Nephron (organoid): ENCODE measurements around the gene ZNF827.
A peak's percentile ranks its signal among the peaks of the same experiment; 100 is the strongest.

Experiments
- H3K27ac Mint-ChIP-seq, 3 experiments: 2 replicates each; pipeline ENCODE4 v1.8.0; 2020; ENCODE audit warnings: mixed read lengths in 3 of 3, mild to moderate bottlenecking in 2 of 3, moderate library complexity in 1 of 3
- H3K27me3 Mint-ChIP-seq: 2 replicates; pipeline ENCODE4 v1.8.0; 2021; ENCODE audit warnings: low read depth, mild to moderate bottlenecking, moderate library complexity, mixed read lengths
- H3K36me3 Mint-ChIP-seq: 2 replicates; pipeline ENCODE4 v1.8.0; 2020; ENCODE audit warnings: low read depth, mixed read lengths
- H3K4me1 Mint-ChIP-seq: 2 replicates; pipeline ENCODE4 v1.8.0; 2020; ENCODE audit warnings: mixed read lengths
- H3K4me3 Mint-ChIP-seq, 3 experiments: 2 replicates each; pipeline ENCODE4 v1.8.0; 2020; ENCODE audit warnings: mild to moderate bottlenecking in 3 of 3, mixed read lengths in 3 of 3, moderate library complexity in 2 of 3
- H3K9me3 Mint-ChIP-seq: 2 replicates; pipeline ENCODE4 v1.8.0; 2020; ENCODE audit warnings: mixed read lengths
- CTCF ChIP-seq, 3 experiments: fragments of 200-600 bp; sonication (generic); IDR thresholded peaks; one replicate each; pipeline ENCODE4 v1.5.0; 2021; ENCODE audit warnings: antibody characterized with exemption in 3 of 3; ENCODE audit not compliant: unreplicated experiment in 3 of 3

Gene ZNF827

GRCh38 chr4:145819853-145820181 lies 118.8 kb downstream of the ZNF827 start:
- H3K9me3 Mint-ChIP-seq = no peaks in the 10 kb centered on the region
- no peak for TF ChIP-seq CTCF (IDR thresholded peaks at IDR 0.05; ENCODE audit: unreplicated experiment in 3 of 3)
- peak overlapping the region; percentile 31 to 65 (median 51) for H3K27ac Mint-ChIP-seq
- H3K27me3 Mint-ChIP-seq = no peaks in the 10 kb centered on the region
- peak overlapping the region in 1 of 3 experiments; percentile 3 for H3K4me3 Mint-ChIP-seq
- peaks cover 80% of the 10 kb centered on the region for H3K36me3 Mint-ChIP-seq
- H3K4me1 Mint-ChIP-seq = peaks cover 64% of the 10 kb centered on the region

- Mint-ChIP-seq H3K4me3 (no peak overlapping the region), H3K9me3 (no peaks in the 10 kb centered on the region), H3K4me1 (peaks cover 63% of the 10 kb centered on the region), H3K27ac (peak overlapping the region; percentile 31 to 65 (median 51)), H3K27me3 (no peaks in the 10 kb centered on the region), H3K36me3 (peaks cover 80% of the 10 kb centered on the region)
- no peak for TF ChIP-seq CTCF (IDR thresholded peaks at IDR 0.05; ENCODE audit: unreplicated experiment in 3 of 3)
Observed at GRCh38 chr4:145819101-145819852, 119.3 kb downstream of the ZNF827 start.

- Mint-ChIP-seq H3K36me3 (peaks cover 83% of the 10 kb centered on the region), H3K9me3 (no peaks in the 10 kb centered on the region), H3K4me3 (no peak overlapping the region), H3K27me3 (no peaks in the 10 kb centered on the region), H3K4me1 (peaks cover 60% of the 10 kb centered on the region), H3K27ac (peak overlapping the region in 2 of 3 experiments; percentile 6 to 13)
- no peak for TF ChIP-seq CTCF (IDR thresholded peaks at IDR 0.05; ENCODE audit: unreplicated experiment in 3 of 3)
Observed at GRCh38 chr4:145818011-145818410, 120.6 kb downstream of the ZNF827 start.

- H3K9me3 Mint-ChIP-seq = no peaks in the 10 kb centered on the region
- H3K27ac Mint-ChIP-seq = no peak overlapping the region
- no peaks in the 10 kb centered on the region for H3K27me3 Mint-ChIP-seq
- TF ChIP-seq CTCF (IDR thresholded peaks at IDR 0.05; ENCODE audit: unreplicated experiment in 3 of 3) = no peak
- peaks cover 46% of the 10 kb centered on the region for H3K4me1 Mint-ChIP-seq
- no peak overlapping the region for H3K4me3 Mint-ChIP-seq
- peaks cover 89% of the 10 kb centered on the region for H3K36me3 Mint-ChIP-seq
Observed at GRCh38 chr4:145816091-145816490, 122.5 kb downstream of the ZNF827 start.

- no peak for TF ChIP-seq CTCF (IDR thresholded peaks at IDR 0.05; ENCODE audit: unreplicated experiment in 3 of 3)
- H3K4me3 Mint-ChIP-seq = no peak overlapping the region
- peaks cover 43% of the 10 kb centered on the region for H3K4me1 Mint-ChIP-seq
- H3K27ac Mint-ChIP-seq = no peak overlapping the region
- H3K27me3 Mint-ChIP-seq = no peaks in the 10 kb centered on the region
- peaks cover under 1% of the 10 kb centered on the region for H3K9me3 Mint-ChIP-seq
- peaks cover 92% of the 10 kb centered on the region for H3K36me3 Mint-ChIP-seq
Observed at GRCh38 chr4:145815626-145816025, 123.0 kb downstream of the ZNF827 start.

- Mint-ChIP-seq H3K4me3 (no peak overlapping the region), H3K4me1 (peaks cover 38% of the 10 kb centered on the region), H3K36me3 (peaks cover 95% of the 10 kb centered on the region), H3K27ac (no peak overlapping the region), H3K9me3 (peaks cover 4% of the 10 kb centered on the region), H3K27me3 (no peaks in the 10 kb centered on the region)
- TF ChIP-seq CTCF (IDR thresholded peaks at IDR 0.05; ENCODE audit: unreplicated experiment in 3 of 3) = no peak
Observed at GRCh38 chr4:145815027-145815612, 123.5 kb downstream of the ZNF827 start.
